ENCODE data around the gene CPSF7. TPM values are rescaled to one million over a fixed set of nuclear protein-coding genes. Genes with fewer than 3 reads are reported as not detected.

Gene CPSF7
- total RNA-seq, 1 experiment from 2014 or later, result 96.1 TPM

DNA sequence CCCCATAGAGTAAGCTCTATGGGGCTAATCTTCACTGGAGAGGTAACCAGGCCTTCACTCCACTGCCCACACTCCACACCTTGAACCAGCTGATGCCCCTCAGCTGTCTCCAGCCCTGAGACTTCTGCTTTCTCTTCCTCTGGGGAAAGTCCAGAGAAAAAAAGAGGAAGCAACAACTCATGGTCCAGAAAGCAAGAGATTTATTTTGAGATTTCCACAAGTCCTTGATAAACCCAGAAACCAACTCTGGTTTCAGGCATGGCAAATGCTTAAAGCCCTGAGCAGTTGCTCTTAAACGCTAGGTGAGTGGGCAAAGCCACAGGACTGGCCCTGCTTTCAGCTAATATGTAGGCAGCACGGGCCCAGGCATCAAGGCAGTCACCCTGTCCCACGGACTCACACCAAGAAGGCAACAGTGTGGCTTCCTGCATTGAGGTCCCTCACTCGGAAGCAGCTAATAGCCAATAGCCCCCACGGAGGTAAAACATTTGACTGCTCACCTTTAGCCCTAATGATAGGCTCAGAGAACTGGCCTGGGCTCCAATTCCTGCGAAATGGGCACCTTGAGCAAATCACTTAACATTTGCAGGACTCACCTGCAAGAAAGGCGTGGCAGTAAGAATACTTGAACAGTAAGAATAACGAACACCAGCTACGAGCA, 72.4 kb downstream of the CPSF7 start:
- no peaks in the 10 kb centered on the region for H3K9me3 ChIP-seq (ENCODE audit: control insufficient read depth, insufficient read depth, low read depth, low read length)
- no peaks in the 10 kb centered on the region for H3K36me3 ChIP-seq (ENCODE audit: control insufficient read depth, insufficient read depth, low read length)
- POLR2A ChIA-PET, result no interaction called here
- no peak overlapping the region for H3K27ac ChIP-seq (ENCODE audit: low read length)
- CTCF ChIA-PET, result no interaction called here
- intact Hi-C loops (cut with micrococcal nuclease; ENCODE audit: unreplicated experiment) (no loop called here), in situ Hi-C loops (cut with HindIII; ENCODE audit: low pct_unique_long_range_greater_than_20kb, low sequenced_read_pairs) (no loop called here)
- ATAC-seq (no peak), DNase-seq (ENCODE audit: low read depth, low spot score) (no peak)
- TF ChIP-seq TCF7L2 (IDR thresholded peaks at IDR 0.05; ENCODE audit: low read depth, low read length), result no peak
- TF ChIP-seq, protein P1, sequence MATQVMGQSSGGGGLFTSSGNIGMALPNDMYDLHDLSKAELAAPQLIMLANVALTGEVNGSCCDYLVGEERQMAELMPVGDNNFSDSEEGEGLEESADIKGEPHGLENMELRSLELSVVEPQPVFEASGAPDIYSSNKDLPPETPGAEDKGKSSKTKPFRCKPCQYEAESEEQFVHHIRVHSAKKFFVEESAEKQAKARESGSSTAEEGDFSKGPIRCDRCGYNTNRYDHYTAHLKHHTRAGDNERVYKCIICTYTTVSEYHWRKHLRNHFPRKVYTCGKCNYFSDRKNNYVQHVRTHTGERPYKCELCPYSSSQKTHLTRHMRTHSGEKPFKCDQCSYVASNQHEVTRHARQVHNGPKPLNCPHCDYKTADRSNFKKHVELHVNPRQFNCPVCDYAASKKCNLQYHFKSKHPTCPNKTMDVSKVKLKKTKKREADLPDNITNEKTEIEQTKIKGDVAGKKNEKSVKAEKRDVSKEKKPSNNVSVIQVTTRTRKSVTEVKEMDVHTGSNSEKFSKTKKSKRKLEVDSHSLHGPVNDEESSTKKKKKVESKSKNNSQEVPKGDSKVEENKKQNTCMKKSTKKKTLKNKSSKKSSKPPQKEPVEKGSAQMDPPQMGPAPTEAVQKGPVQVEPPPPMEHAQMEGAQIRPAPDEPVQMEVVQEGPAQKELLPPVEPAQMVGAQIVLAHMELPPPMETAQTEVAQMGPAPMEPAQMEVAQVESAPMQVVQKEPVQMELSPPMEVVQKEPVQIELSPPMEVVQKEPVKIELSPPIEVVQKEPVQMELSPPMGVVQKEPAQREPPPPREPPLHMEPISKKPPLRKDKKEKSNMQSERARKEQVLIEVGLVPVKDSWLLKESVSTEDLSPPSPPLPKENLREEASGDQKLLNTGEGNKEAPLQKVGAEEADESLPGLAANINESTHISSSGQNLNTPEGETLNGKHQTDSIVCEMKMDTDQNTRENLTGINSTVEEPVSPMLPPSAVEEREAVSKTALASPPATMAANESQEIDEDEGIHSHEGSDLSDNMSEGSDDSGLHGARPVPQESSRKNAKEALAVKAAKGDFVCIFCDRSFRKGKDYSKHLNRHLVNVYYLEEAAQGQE (IDR thresholded peaks at IDR 0.05; ENCODE audit: insufficient read depth in 1 of 2, low read depth in 2 of 2, low read length in 1 of 2), result no peak
- TF ChIP-seq SIN3A (IDR thresholded peaks at IDR 0.05; ENCODE audit: borderline replicate concordance, insufficient read depth, low read depth, low read length), result no peak
- TF ChIP-seq POLR2AphosphoS5 (IDR thresholded peaks at IDR 0.05; ENCODE audit: low read depth, low read length), result no peak
- TF ChIP-seq, protein P2, sequence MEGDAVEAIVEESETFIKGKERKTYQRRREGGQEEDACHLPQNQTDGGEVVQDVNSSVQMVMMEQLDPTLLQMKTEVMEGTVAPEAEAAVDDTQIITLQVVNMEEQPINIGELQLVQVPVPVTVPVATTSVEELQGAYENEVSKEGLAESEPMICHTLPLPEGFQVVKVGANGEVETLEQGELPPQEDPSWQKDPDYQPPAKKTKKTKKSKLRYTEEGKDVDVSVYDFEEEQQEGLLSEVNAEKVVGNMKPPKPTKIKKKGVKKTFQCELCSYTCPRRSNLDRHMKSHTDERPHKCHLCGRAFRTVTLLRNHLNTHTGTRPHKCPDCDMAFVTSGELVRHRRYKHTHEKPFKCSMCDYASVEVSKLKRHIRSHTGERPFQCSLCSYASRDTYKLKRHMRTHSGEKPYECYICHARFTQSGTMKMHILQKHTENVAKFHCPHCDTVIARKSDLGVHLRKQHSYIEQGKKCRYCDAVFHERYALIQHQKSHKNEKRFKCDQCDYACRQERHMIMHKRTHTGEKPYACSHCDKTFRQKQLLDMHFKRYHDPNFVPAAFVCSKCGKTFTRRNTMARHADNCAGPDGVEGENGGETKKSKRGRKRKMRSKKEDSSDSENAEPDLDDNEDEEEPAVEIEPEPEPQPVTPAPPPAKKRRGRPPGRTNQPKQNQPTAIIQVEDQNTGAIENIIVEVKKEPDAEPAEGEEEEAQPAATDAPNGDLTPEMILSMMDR (IDR thresholded peaks at IDR 0.05), result no peak
- H3K4me3 ChIP-seq (ENCODE audit: low read depth in 2 of 2, low read length in 2 of 2), result no peak overlapping the region
- BruUV-seq (replicated peaks), result no TSS peak
- no peaks in the 10 kb centered on the region for H3K27me3 ChIP-seq (ENCODE audit: control insufficient read depth, insufficient read depth, low read length)
- H3K4me1 ChIP-seq (ENCODE audit: control insufficient read depth, insufficient read depth, low read length), result 0 out of 2 replicates have a peak, but pooled peaks cover 4% of the 10 kb centered on the region

DNA sequence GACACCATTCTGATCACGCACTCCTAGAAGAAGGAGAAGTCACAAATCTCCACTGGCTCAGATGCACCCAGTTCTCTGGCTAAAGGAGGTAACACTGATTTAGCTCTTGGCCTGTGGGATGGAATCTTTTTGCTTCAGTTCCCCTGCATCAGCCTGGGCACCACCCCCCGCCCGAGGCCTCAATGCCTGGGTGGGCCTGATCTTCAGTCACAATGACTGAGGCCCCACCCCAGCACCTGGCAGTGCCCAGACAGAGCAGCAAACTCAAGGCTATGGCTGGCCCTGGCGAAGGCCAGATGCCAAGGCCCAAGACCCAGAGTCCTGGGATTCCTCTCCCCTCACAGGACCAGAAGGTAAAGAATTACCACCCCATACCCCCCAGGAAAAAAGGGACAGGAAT, 73.1 kb downstream of the CPSF7 start:
- H3K9me3 ChIP-seq (ENCODE audit: control insufficient read depth, insufficient read depth, low read depth, low read length), result no peaks in the 10 kb centered on the region
- ChIA-PET CTCF (interaction anchor here (0.6 to 1.4 kb wide), 2 partner anchors 20 to 45 kb away, joined by 7 to 8 read pairs; no protein-coding TSS in a partner anchor), POLR2A (no interaction called here)
- DNase-seq (ENCODE audit: low read depth, low spot score) (no peak), ATAC-seq (no peak)
- H3K27ac ChIP-seq (ENCODE audit: low read length), result no peak overlapping the region
- no peak overlapping the region for H3K4me3 ChIP-seq (ENCODE audit: low read depth in 2 of 2, low read length in 2 of 2)
- TF ChIP-seq TCF7L2 (IDR thresholded peaks at IDR 0.05; ENCODE audit: low read depth, low read length), result no peak
- TF ChIP-seq, protein P1 (IDR thresholded peaks at IDR 0.05; ENCODE audit: insufficient read depth in 1 of 2, low read depth in 2 of 2, low read length in 1 of 2), result no peak
- TF ChIP-seq SIN3A (IDR thresholded peaks at IDR 0.05; ENCODE audit: borderline replicate concordance, insufficient read depth, low read depth, low read length), result no peak
- TF ChIP-seq POLR2AphosphoS5 (IDR thresholded peaks at IDR 0.05; ENCODE audit: low read depth, low read length), result no peak
- intact Hi-C loops (cut with micrococcal nuclease; ENCODE audit: unreplicated experiment) (no loop called here), in situ Hi-C loops (cut with HindIII; ENCODE audit: low pct_unique_long_range_greater_than_20kb, low sequenced_read_pairs) (no loop called here)
- no peaks in the 10 kb centered on the region for H3K36me3 ChIP-seq (ENCODE audit: control insufficient read depth, insufficient read depth, low read length)
- H3K27me3 ChIP-seq (ENCODE audit: control insufficient read depth, insufficient read depth, low read length), result no peaks in the 10 kb centered on the region
- BruUV-seq (replicated peaks), result no TSS peak
- H3K4me1 ChIP-seq (ENCODE audit: control insufficient read depth, insufficient read depth, low read length), result 0 out of 2 replicates have a peak, but pooled peaks cover 4% of the 10 kb centered on the region
